Measurements from ENCODE around the gene MFSD1. TPM values are rescaled to one million over a fixed set of nuclear protein-coding genes. Genes with fewer than 3 reads are reported as not detected.
A peak's percentile ranks its signal among the peaks of the same experiment; 100 is the strongest.

Gene MFSD1
- total and polyA plus RNA-seq, 9 of the 15 experiments (the other 6 are each of a cell fraction or from before 2014, with no cell fraction given), result 8.7 to 49.5 (median 28.6) TPM

GRCh38 chr3:158802409-158803268, 785 bp downstream of the MFSD1 start (continued):
- TF ChIP-seq NKRF (IDR thresholded peaks at IDR 0.05; ENCODE audit: borderline replicate concordance) (no peak), RCOR1 (IDR thresholded peaks at IDR 0.05; ENCODE audit: borderline replicate concordance in 1 of 2, low read depth in 2 of 2, low read length in 2 of 2) (peak in 1 of 2 experiments; percentile 33; a peak in 1 of 4 replicates), ZNF436 (CRISPR knock-in tag; IDR thresholded peaks at IDR 0.05) (no peak), MCM3 (IDR thresholded peaks at IDR 0.05) (no peak), ETV5 (CRISPR knock-in tag; IDR thresholded peaks at IDR 0.05; ENCODE audit: low read depth) (no peak), BCOR (IDR thresholded peaks at IDR 0.05) (peak; percentile 91), ZFP1 (CRISPR knock-in tag; IDR thresholded peaks at IDR 0.05) (no peak), CBX1 (IDR thresholded peaks at IDR 0.05; ENCODE audit: low read depth) (peak; percentile 80; the same call in 1 of the 2 replicates), ETS2 (tag; IDR thresholded peaks at IDR 0.05; ENCODE audit: borderline replicate concordance, poor library complexity, severe bottlenecking) (no peak), HNRNPH1 (optimal IDR thresholded peaks at IDR 0.05; ENCODE audit: low read depth, low read length) (no peak), DNMT1 (IDR thresholded peaks at IDR 0.05) (no peak), ZNF121 (CRISPR knock-in tag; conservative IDR thresholded peaks at IDR 0.05) (peak; percentile 29), ARID2 (IDR thresholded peaks at IDR 0.05) (no peak), KDM1A (IDR thresholded peaks at IDR 0.05) (peak; percentile 33 to 83; a peak in 2 of 4 replicates), SRF (CRISPR knock-in tag; IDR thresholded peaks at IDR 0.05) (no peak), PHF20 (IDR thresholded peaks at IDR 0.05; ENCODE audit: partially characterized antibody) (no peak), HDAC8 (tag; IDR thresholded peaks at IDR 0.05) (no peak), ZZZ3 (IDR thresholded peaks at IDR 0.05) (no peak), CLOCK (CRISPR knock-in tag; IDR thresholded peaks at IDR 0.05; ENCODE audit: borderline replicate concordance) (no peak), ZC3H11A (IDR thresholded peaks at IDR 0.05; ENCODE audit: low read depth, low read length) (no peak), HOMEZ (CRISPR knock-in tag; IDR thresholded peaks at IDR 0.05) (no peak), OTX1 (CRISPR knock-in tag; IDR thresholded peaks at IDR 0.05) (no peak), HNRNPLL (IDR thresholded peaks at IDR 0.05; ENCODE audit: low read depth, low read length, poor library complexity, severe bottlenecking) (no peak), PTBP1 (IDR thresholded peaks at IDR 0.05; ENCODE audit: low read depth, low read length) (no peak)

All from K562 (cell line).